GM21515 (cell line): ENCODE measurements around the gene ATP8B1.
"Not testable (repeated sequence)": the region's sequence is repeated elsewhere in the genome, so short reads cannot be mapped to it uniquely, and the experiment has no call there.

Experiments
- ATAC-seq: cut with Tn5 transposase; IDR thresholded peaks from one replicate; pipeline ENCODE4 v1.9.1; 2021; ENCODE audit not compliant: unreplicated experiment

ATP8B1 gene

DNA sequence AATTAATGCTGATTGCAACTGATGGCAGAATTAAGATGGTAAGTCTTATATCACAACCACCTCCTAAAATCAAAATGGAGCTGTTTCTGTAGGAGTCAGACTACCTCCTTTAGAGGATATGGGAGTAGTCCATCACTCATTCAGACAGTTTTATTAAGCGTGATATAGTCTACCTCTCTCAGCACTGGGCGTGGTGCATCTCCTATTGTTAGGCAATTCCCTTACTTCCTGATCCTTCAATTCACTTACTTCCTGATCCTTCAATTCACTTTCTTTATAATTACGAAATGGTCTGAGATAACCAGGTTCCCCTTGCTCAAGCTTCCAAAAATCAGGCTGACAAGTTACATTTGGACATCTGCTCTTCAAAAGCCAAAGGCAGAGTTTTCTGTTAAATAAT, 31.9 kb downstream of the ATP8B1 start:
- ATAC-seq: no peak

DNA sequence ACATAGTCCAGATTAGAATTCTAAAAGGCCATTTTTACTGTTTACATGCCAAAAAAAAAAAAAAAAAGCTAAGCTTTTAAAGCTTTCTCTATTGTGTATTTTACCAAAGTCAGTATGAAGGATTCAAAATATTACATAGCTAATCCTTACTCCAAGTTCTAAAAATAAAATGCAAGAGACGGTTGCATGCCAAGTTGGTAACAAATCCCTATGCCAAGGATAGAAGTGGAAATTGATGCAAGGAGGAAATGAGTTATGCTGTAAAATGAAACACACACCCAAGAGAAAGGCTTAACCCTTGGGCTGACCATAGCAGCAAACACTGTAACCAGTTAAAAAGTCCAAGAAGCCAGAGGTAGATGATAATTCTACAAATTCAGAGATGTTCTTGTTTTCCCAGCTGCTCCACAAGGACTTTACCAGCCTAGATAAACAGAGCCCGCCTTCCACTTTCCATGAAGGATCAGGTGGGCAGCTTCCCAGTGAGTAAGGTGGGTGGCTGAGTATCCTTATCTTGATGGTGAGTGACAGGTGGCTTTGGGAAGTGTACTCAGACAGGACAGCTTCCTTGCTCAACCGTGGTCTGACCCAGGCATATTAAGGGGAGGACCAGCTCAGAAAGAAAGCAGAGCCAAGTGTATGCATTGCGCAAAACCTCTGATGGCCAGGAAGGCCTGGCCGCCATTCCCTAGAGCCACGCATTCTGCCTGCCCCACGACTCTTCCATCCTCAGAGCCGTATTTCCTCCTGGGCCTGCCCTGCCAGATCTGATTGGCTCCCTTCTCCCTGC, 34.4 kb downstream of the ATP8B1 start:
- ATAC-seq: no peak

DNA sequence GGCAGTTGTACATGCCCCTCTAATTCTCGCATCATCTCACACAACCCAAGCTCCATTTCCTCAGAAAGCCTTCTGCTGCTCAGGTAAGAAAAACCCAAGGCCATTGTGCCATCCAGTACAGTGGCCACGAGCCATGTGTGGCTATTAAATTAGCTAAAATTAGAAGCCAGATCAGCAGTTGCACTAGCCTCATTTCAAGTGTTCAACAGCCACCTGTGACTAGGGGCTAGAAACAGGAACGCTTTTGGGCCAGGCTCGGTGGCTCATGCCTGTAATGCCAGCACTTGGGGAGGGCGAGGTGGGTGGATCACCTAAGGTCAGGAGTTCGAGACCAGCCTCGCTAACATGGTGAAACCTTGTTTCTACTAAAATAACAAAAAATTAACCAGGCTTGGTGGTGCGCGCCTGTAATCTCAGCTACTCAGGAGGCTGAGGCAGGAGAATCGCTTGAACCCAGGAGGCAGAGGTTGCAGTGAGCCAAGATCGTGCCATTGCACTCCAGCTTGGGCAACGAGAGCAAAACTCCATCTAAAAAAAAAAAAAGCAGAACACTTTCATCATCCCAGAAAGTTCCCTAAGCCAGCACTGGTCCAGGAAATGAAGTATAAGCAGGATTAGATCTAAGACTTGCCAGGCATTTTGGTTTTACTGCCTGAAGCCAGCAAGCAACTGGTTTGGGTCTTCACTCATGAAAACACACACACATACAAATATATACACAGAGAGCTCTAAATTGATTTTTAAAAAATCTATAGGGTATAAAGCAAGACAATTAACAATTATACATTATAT, 35.7 kb downstream of the ATP8B1 start:
- no peak for ATAC-seq

DNA sequence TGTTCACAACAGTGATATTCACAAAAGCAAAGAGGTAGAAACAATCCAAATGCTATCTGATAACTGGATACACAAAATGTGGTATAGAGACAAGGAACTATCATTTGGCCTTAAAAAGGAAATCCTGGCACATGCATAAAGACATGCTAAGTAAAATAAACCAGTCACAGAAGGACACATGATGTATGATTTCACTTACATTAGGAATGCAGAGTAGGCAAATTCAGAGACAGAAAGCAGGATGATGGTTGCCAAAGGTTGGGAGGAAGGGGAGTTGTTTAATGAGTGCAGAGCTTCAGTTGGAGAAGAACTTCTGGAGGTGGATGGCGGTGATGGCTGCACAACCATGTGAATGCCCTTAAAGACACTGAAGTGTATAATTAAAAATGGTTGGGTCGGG, 38.1 kb downstream of the ATP8B1 start:
- ATAC-seq: no peak

DNA sequence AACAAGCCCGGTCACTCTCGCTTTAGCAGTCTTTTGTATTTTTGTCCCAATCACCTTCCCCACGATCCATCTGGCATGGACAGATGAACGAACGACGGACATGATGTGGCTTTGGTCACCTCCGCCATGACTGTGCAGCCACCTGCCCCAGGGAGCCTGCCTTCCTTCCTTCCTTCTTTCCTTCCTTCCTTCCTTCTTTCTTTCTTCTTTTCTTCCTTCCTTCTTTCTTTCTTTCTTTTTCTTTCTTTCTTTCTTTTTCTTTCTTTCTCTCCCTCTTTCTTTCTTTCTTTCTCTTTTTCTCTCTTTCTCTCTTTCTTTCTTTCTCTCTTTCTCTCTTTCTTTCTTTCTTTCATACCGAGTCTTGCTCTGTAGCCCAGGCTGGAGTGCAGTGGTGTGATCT, 39.0 kb downstream of the ATP8B1 start:
- no peak for ATAC-seq

DNA sequence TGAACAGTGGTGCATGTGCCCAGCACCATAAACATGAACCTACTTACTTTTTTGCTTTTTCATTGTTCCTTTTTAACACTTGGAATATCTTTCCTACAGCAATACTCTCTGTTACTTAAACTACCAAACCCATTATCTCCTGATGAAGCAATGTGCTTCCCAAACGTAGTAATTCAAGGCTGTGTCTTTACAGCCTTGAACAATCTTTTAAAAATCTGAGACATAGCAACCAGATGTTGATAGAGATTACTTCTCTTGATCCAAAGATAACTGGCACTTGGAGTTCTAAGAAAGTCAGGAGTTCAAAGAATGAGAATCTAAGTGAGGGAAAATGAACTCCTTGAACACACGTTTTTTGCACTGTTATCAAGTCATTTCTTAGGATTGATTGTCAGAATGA, 40.4 kb downstream of the ATP8B1 start:
- no peak for ATAC-seq

DNA sequence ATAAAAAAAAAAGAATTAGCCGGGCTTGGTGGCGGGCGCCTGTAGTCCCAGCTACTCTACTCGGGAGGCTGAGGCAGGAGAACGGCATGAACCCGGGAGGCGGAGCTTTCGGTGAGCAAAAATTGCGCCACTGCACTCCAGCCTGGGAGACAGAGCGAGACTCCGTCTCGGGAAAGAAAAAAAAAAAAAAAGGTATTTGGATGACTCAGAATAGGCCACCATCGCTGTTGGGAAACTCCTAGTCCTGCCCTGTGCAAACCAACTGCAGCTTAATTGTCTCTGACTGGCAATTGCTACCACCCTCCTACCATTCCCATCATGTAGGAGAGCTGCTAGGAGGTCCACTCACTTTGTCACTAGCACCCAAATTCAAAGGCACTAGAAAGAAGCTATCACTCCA, 43.5 kb downstream of the ATP8B1 start:
- ATAC-seq: no peak

DNA sequence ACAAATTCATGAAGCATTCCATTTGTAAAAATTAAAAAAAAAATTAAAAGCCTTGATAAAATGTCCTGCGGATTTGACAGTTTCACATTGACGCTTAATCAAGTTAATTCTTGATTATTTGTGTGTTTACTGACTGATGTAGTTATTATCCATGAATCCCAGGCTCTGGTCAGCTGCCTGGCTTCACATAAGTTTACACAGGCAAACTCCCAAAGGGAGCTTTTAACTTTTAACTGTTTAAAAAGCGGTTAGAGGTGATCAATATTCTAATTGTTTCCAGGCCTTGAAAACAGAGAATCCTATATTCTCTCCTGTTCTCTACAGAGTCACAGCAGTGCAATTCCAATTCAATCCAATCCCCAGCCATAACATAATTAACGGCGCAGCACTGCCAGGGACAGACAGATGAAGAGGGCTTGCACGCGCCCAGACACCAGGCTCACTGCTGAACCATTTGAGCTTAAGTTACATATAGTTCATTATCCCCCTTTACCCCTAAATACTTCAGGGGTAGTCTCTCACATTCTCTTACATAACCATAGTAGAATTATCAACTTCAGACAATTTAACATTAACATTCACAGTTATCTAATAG, 47.5 kb downstream of the ATP8B1 start:
- ATAC-seq: no peak

DNA sequence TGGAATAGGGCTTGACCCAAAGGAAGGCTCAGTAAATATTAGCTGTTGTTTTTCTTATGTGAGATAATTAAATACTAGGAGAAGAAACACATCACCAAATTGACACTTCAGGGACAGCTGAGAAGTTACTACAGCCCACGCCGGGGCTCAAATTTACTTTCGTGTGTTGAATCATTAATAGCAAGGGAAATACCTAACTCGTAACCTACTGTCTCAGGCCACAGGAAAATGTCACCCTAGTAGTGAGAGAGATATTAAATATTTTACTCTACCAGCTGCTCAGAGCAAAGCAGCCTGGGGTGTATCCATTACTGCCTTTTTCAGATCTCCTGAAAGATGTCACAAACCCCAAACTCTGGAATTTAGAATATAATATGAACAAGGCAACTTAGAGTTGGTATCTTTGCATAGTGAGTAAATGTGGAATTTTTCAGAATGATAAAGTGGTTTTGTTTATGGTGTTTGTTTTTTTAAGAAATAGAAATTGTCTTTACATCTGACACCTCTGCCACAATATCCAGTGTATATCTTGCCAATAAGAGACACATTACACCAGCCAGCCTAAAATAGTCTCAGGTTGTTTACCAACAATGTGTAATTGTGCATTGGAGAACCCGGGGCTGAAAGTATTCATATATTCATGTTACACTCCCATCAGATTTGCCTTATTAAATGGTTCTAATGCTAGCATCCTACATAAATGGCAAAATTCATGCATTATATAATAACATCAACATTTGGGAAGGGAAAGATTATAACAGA, 48.4 kb downstream of the ATP8B1 start:
- peak; percentile 79 for ATAC-seq

DNA sequence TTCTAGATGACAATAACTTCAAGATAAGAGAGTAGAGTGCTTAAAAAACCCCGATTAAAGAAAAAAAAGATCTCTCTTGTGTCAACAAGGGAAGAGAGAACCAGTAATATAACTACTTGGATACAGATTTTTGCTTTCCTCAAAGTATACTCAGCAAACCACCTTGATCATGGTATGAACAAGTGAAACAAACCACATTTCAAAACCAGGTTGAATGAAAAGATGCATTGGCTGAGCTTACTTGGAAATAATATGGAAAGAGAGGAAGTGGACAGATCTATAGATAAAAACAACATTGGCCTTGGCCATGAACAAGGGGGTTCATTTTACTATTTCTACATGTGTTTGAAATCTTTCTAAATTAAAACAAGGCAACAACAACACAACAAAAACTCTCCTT, 50.1 kb downstream of the ATP8B1 start:
- no peak for ATAC-seq

DNA sequence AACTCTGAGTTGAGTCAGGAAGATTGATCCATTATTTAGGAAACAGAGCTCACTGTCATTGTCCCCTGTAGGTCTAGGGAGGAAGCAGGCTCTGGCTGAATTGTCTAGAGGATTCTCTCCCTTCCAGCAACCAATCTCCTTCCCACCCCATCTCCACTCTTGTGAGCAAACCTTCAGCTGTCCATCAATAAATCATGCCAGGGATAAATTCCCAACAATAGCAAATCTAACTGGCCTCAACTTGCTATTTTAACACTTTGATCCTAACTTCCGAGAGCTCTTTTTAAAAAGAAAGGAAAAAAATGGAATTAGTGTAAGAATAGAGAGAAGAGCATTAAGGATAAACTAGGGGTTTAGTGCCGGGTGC, 53.5 kb downstream of the ATP8B1 start:
- no peak for ATAC-seq

DNA sequence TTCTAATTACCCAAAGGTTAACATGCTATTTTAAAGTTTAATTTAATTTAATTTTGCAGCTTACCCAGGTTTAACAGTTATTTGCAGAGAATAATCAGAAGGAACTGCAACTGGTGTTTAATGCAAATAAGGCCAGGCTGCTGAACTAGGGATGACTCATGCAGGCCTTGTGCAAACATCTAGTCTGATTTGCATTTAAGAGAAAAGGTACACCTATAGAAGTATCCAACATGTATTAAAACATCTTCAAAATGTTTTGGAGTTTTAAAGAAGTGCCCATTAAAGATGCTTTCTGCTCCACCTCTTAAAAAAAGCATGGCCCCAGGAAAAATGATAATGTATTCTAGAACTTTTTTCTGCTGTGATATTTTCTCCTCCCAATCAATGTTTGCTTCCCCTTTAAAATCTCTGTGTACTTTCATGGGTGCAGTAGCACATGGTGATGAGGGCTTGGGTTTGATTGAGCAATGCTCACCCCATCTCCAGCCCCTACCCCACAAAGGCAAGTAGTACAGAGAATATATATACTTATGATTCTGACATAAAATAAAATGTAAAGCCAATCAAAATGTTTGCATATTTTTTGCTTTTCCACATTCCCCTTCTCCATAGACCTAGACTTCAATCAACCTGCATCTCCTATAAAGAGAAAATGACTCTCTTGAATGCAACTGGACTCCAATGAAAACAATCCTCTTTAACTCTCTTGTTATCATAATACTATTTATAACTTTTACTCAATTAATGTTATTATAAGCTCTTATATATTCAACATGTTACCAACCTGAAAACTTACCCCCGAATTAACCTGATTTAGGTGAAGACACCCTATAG, 54.1 kb downstream of the ATP8B1 start:
- ATAC-seq: peak; percentile 90

DNA sequence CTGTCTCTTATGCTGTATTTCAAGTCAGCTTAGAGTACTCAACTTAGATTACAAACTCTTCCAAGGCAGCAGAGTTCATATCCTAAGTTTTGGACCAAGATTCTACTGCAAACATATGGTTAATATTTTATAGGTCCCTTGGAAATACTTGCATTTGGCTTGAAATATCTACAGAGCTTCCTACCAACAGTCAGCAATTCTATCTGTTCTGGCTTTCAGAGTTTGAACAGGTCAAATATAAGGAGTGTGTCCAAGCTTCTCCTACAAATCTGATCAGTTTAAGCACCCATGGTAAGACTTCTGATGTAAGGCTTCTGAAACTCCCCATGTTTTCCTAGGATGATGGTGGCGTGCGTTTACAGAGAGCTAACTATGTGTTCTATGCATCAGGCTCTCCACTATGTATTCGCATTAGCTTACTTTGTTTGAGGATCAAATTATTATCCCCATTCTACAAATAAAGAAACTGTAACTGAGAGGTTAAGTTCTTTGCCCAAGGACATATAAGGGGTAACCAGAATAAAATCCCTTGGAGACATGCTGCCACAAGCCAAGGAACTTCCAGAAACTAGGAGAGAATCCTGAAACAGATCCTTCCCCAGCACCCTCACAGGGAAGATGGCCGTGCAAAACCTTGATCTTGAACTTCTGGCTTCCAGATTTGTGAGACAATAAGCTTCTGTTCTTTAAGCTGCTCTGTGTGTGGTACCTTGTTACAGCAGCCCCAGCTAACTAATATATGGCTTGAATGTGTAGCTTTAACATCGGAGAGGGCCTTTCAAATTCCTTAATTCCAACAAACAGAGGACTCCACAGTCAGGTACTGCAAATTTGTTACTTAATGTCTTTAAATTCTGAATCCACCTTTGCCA, 55.1 kb downstream of the ATP8B1 start:
- ATAC-seq: no peak

DNA sequence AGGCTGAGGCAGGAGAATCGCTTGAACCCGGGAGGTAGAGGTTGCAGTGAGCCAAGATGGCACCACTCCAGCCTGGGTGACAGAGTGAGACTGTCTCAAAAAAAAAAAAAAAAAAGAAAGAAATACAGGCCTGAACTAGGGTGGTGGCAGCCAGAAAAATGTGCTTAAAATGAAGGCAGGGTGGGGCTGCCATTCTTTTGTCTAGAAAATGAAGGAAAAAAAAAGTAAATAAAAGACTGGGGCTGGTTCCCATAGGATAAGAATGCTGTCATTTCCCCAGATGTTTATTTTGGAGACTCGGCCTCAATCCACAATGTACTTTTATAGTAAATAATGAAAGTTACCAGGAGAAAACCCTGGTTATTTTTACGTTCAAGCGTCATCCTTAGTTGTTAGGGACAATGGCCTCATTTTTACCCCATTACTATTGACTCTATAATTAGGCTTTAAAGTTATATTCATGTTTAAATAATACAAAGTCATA, 58.9 kb downstream of the ATP8B1 start:
- ATAC-seq: no peak

DNA sequence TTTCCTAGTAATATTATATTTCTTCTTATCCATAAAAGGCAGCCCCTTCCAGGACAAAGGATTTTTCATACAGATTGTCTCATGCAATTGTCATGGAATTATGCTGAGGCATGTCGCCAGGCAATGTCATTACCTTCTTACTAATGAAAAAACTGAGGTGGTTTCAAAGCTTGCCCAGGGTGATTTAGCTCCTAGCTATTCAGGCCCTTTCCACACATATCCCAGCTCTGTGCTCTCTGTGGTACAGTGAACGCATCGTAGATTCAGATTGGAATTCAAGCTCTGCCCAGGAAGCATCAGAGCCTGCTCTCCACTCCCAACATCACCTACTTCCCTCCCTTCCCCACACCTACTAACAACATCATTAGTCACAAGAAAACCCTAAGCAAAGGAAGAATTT, 60.1 kb downstream of the ATP8B1 start:
- ATAC-seq: no peak

DNA sequence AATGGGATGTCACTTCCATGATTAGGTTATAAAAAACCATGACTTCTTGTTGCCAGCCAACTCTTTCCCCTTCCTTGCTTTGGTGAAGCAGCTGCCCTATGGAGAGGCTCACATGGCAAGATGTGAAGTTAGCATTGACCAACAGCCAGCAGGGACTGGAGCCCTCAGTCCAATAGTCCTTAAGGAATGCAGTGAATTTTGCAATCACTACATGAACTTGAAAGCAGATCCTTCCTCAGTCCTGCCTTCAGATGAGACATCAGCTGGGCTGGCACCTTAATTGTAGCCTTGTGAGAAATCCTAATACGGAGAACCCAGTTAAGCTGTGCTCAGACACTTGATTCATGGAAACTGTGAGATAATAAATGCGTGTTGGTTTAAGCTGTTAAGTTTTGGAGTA, 61.8 kb downstream of the ATP8B1 start:
- no peak for ATAC-seq

DNA sequence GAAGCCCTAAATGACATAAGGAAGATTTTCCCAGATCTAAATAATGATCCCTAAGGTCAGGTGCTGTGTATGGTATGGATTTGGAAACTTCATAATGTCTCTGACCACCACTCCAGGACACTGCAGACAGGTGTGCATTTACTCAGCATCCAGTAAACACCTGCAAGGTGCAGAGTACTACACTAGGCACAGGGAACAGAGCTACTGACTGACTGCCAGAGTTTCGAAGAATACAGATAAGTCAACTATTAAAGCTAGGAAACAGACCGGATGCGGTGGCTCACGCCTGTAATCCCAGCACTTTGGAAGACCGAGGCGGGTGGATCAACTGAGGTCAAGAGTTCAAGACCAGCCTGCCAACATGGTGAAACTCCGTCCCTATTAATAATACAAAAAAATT, 65.0 kb downstream of the ATP8B1 start:
- no peak for ATAC-seq

DNA sequence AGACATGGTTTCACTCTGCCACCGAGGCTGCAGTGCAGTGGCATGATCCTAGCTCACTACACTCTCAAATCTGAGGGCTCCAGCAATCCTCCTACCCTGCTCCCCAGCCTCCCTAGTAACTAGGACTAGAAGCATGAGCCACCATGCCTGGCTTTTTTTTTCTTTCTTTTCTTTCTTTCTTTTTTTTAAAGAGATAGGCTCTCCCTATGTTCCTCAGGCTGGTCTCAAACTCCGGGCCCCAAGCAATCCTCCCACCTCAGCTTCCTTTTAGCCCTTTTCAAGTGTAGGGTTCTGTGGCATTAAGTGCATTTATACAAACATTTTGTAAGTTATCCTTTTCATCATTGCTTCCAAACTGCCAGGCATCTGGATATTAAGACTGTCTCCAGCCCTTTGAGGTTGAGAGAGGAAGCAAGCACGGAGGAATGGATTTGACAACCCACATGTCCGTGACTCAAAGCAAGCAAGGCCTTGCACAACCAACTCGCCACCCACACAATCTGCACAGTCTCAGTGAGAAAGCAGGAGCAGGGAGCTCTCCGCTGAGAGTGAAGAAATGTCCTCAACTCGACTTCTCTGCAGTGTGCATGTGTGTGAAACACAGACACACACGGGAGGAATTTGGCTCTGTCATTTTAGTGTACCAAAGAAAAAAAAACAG, 65.6 kb downstream of the ATP8B1 start:
- no peak for ATAC-seq

DNA sequence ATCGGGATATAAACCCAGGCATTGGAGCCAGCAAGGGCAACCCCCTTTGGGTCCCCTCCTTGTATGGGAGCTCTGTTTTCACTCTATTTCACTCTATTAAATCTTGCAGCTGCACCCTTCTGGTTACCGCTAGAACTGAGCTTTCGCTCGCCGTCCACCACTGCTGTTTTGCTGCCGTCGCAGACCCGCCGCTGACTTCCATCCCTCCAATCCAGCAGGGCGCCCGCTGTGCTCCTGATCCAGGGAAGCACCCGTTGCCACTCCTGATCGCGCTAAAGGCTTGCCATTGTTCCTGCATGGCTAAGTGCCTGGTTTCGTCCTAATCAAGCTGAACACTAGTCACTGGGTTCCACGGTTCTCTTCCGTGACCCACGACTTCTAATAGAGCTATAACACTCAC, 68.1 kb downstream of the ATP8B1 start:
- ATAC-seq: not testable (repeated sequence)
